ENCODE data around the gene CGB2. TPM values are rescaled to one million over a fixed set of nuclear protein-coding genes. Genes with fewer than 3 reads are reported as not detected.

Gene CGB2
- total and polyA plus RNA-seq, 10 donors, result not detected

Small RNAs within 50 kb of the gene (microRNA-seq; reads per million reads assigned to microRNA genes)
- 0 reads per million in 3 donors for gene MIR6798

Small RNAs within 50 kb of the gene (small RNA-seq; reads per million reads assigned to genes)
- gene MIR6798, result 0 reads per million in 4 donors
- gene RN7SL708P, result 0 reads per million in 4 donors

Other genes starting within 250 kb of the CGB2 start
- gene BCAT2, start 220.9 kb upstream of the CGB2 start, total RNA-seq, result 10 to 100 TPM; 15.5 to 25.3 (median 20.4) TPM
- 10 to 100 TPM; 25.5 to 31.7 (median 29.4) TPM for gene BCAT2, start 220.9 kb upstream of the CGB2 start, polyA plus RNA-seq
- gene HSD17B14, start 195.4 kb upstream of the CGB2 start, total RNA-seq, result 10 to 100 TPM in 3 of 7 donors, 1 to 10 TPM in 4; 2.4 to 14.7 (median 8.1) TPM
- gene HSD17B14, start 195.4 kb upstream of the CGB2 start, polyA plus RNA-seq, result 10 to 100 TPM; 10.1 to 16.5 (median 11.2) TPM
- 10 to 100 TPM in 6 of 7 donors, 1 to 10 TPM in 1; 8.6 to 24.2 (median 16.0) TPM for gene PLEKHA4, start 163.3 kb upstream of the CGB2 start, total RNA-seq
- 10 to 100 TPM; 12.2 to 20.6 (median 13.8) TPM for gene PLEKHA4, start 163.3 kb upstream of the CGB2 start, polyA plus RNA-seq
- gene PPP1R15A, start 159.5 kb upstream of the CGB2 start, total RNA-seq, result 10 to 100 TPM; 30.2 to 74.2 (median 47.6) TPM
- 10 to 100 TPM; 18.5 to 54.5 (median 21.5) TPM for gene PPP1R15A, start 159.5 kb upstream of the CGB2 start, polyA plus RNA-seq
- 1 to 10 TPM in 3 of 7 donors, under 1 TPM in 3, not detected in 1; 0.34 to 5.0 (median 1.3) TPM for gene TULP2, start 133.1 kb upstream of the CGB2 start, total RNA-seq
- under 1 TPM in 2 of 3 donors, not detected in 1; 0.14 to 0.32 TPM for gene TULP2, start 133.1 kb upstream of the CGB2 start, polyA plus RNA-seq
- gene NUCB1, start 131.6 kb upstream of the CGB2 start, total RNA-seq, result 100 to 1,000 TPM; 217 to 321 (median 268) TPM
- 100 to 1,000 TPM in 1 of 3 donors, 10 to 100 TPM in 2; 67.6 to 125 (median 72.4) TPM for gene NUCB1, start 131.6 kb upstream of the CGB2 start, polyA plus RNA-seq
- gene DHDH, start 98.2 kb upstream of the CGB2 start, total RNA-seq, result 1 to 10 TPM in 4 of 7 donors, under 1 TPM in 2, not detected in 1; 0.51 to 4.5 (median 2.5) TPM
- 1 to 10 TPM; 1.2 to 2.6 (median 1.2) TPM for gene DHDH, start 98.2 kb upstream of the CGB2 start, polyA plus RNA-seq
- 100 to 1,000 TPM in 6 of 7 donors, 10 to 100 TPM in 1; 65.9 to 158 (median 113) TPM for gene BAX, start 77.0 kb upstream of the CGB2 start, total RNA-seq
- gene BAX, start 77.0 kb upstream of the CGB2 start, polyA plus RNA-seq, result 100 to 1,000 TPM; 131 to 219 (median 177) TPM
- over 10,000 TPM in 2 of 7 donors, 1,000 to 10,000 TPM in 5; 4,960 to 10,995 (median 6,703) TPM for gene FTL, start 66.6 kb upstream of the CGB2 start, total RNA-seq
- gene FTL, start 66.6 kb upstream of the CGB2 start, polyA plus RNA-seq, result over 10,000 TPM in 1 of 3 donors, 1,000 to 10,000 TPM in 2; 5,646 to 14,078 (median 8,665) TPM
- gene GYS1, start 38.6 kb upstream of the CGB2 start, total RNA-seq, result 10 to 100 TPM; 23.3 to 47.1 (median 32.1) TPM
- 10 to 100 TPM; 11.9 to 20.0 (median 15.1) TPM for gene GYS1, start 38.6 kb upstream of the CGB2 start, polyA plus RNA-seq
- 10 to 100 TPM; 32.0 to 46.9 (median 38.4) TPM for gene RUVBL2, start 38.0 kb upstream of the CGB2 start, total RNA-seq
- 10 to 100 TPM; 46.7 to 58.4 (median 53.5) TPM for gene RUVBL2, start 38.0 kb upstream of the CGB2 start, polyA plus RNA-seq
- gene LHB, start 14.8 kb upstream of the CGB2 start, total RNA-seq, result under 1 TPM in 1 of 7 donors, not detected in 6; 0.79 TPM
- gene LHB, start 14.8 kb upstream of the CGB2 start, polyA plus RNA-seq, result 1 to 10 TPM in 2 of 3 donors, under 1 TPM in 1; 0.50 to 1.5 (median 1.5) TPM
- gene CGB3, start 7.6 kb upstream of the CGB2 start, total RNA-seq, result not detected
- not detected for gene CGB3, start 7.6 kb upstream of the CGB2 start, polyA plus RNA-seq
- not detected for gene CGB1, start 5.0 kb downstream of the CGB2 start, total RNA-seq
- under 1 TPM in 1 of 3 donors, not detected in 2; 0.35 TPM for gene CGB1, start 5.0 kb downstream of the CGB2 start, polyA plus RNA-seq
- gene CGB5, start 12.0 kb downstream of the CGB2 start, total RNA-seq, result not detected
- not detected for gene CGB5, start 12.0 kb downstream of the CGB2 start, polyA plus RNA-seq
- not detected for gene CGB8, start 17.2 kb downstream of the CGB2 start, total RNA-seq
- not detected for gene CGB8, start 17.2 kb downstream of the CGB2 start, polyA plus RNA-seq
- gene CGB7, start 25.9 kb downstream of the CGB2 start, total RNA-seq, result not detected
- under 1 TPM in 2 of 3 donors, not detected in 1; 0.03 to 0.06 TPM for gene CGB7, start 25.9 kb downstream of the CGB2 start, polyA plus RNA-seq
- gene NTF4, start 32.9 kb downstream of the CGB2 start, total RNA-seq, result not detected
- gene NTF4, start 32.9 kb downstream of the CGB2 start, polyA plus RNA-seq, result not detected
- gene KCNA7, start 40.8 kb downstream of the CGB2 start, total RNA-seq, result not detected
- gene KCNA7, start 40.8 kb downstream of the CGB2 start, polyA plus RNA-seq, result under 1 TPM in 1 of 3 donors, not detected in 2; 0.02 TPM
- gene SNRNP70, start 53.6 kb downstream of the CGB2 start, total RNA-seq, result 100 to 1,000 TPM; 238 to 337 (median 270) TPM
- 100 to 1,000 TPM; 198 to 559 (median 421) TPM for gene SNRNP70, start 53.6 kb downstream of the CGB2 start, polyA plus RNA-seq
- 1 to 10 TPM; 2.7 to 9.6 (median 5.5) TPM for gene LIN7B, start 82.5 kb downstream of the CGB2 start, total RNA-seq
- gene LIN7B, start 82.5 kb downstream of the CGB2 start, polyA plus RNA-seq, result 1 to 10 TPM; 7.2 to 9.5 (median 9.2) TPM
- gene C19orf73, start 87.3 kb downstream of the CGB2 start, total RNA-seq, result 1 to 10 TPM in 4 of 7 donors, under 1 TPM in 2, not detected in 1; 0.70 to 5.4 (median 1.6) TPM
- 1 to 10 TPM; 3.9 to 5.5 (median 4.2) TPM for gene C19orf73, start 87.3 kb downstream of the CGB2 start, polyA plus RNA-seq
- gene PPFIA3, start 87.7 kb downstream of the CGB2 start, total RNA-seq, result 1 to 10 TPM; 3.6 to 9.5 (median 5.4) TPM
- 10 to 100 TPM in 1 of 3 donors, 1 to 10 TPM in 2; 6.9 to 17.2 (median 8.4) TPM for gene PPFIA3, start 87.7 kb downstream of the CGB2 start, polyA plus RNA-seq
- gene HRC, start 123.5 kb downstream of the CGB2 start, total RNA-seq, result under 1 TPM in 2 of 7 donors, not detected in 5; 0.27 to 0.47 TPM
- gene HRC, start 123.5 kb downstream of the CGB2 start, polyA plus RNA-seq, result under 1 TPM; 0.07 to 0.27 (median 0.22) TPM
- 10 to 100 TPM in 5 of 7 donors, 1 to 10 TPM in 2; 3.6 to 28.7 (median 13.2) TPM for gene TRPM4, start 125.9 kb downstream of the CGB2 start, total RNA-seq
- 10 to 100 TPM in 1 of 3 donors, 1 to 10 TPM in 2; 3.3 to 18.7 (median 4.6) TPM for gene TRPM4, start 125.9 kb downstream of the CGB2 start, polyA plus RNA-seq